Stimulated activated CD8-positive, alpha-beta memory T cell treated with anti-CD3 and anti-CD28 coated beads, Interleukin-4, amount 100 ng/mL, for 4 hours (primary cell): ENCODE results near the gene FREM2.

ENCODE experiments used
- DNase-seq, 2 donors: peaks; one replicate each; pipeline ENCODE4 v3.0.0-alpha.2; 2020; ENCODE audit warnings: low read depth in 2 of 2, low spot score in 1 of 2

The FREM2 gene

DNA sequence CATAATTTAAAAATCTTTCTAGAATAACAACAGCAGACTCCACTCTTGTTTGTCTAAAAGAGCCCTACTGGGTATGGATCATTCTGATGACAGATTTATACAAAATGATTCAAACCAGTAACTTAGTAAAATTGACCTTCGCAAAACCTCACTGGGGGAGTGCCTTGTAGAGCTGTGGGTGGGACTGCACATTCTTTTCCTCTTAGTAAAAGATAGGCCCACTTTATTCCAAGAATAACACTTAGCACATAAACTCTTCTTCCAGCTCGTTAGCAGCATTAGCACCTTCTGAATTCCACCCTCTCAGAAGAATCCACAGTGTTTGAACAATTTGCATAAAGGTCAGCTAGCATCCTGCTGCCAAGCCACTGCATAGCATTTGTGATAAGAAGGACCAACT, 196.9 kb downstream of the FREM2 start:
- no peak for DNase-seq

DNA sequence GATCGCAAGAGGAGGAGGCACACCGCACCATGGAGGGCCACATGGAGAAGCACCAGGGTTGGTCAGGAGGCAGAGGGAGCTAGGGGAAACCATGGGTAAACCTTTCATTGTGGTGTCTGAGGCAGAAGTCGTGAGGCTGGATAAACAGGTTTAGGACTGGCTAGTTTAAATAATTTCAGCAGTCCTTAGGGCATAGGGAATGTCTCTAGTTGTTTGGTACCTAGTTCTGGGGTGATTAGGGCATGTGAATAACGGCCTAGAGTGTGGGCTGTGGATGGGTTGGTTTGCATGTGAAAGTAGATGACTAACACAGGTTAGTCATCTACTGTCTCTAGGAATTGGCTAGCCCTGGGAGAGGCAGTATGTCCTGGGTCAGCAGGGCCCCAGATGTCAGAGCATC, 201.4 kb downstream of the FREM2 start:
- DNase-seq: no peak

GRCh38 chr13:38895075-38895474, 208.2 kb downstream of the FREM2 start:
- no peak for DNase-seq

DNA sequence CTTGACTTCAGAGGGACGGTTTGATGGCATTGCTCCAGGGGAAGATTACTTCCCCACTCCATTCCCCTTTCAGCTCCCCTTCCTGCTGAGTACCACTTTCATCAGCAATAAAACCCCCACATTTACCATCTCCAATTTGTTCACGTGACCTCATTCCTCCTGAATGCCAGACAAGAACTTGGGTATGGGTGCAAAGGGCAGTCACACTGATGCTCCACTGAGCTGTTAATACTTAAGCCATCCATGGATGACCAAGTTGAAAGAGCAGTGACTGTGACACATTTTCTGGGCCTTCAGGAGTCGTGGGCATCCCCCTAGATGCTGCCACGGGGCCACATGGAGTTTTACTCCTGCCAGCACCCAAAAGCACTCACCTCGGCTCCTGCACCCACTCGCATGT, 210.6 kb downstream of the FREM2 start:
- no peak for DNase-seq

DNA sequence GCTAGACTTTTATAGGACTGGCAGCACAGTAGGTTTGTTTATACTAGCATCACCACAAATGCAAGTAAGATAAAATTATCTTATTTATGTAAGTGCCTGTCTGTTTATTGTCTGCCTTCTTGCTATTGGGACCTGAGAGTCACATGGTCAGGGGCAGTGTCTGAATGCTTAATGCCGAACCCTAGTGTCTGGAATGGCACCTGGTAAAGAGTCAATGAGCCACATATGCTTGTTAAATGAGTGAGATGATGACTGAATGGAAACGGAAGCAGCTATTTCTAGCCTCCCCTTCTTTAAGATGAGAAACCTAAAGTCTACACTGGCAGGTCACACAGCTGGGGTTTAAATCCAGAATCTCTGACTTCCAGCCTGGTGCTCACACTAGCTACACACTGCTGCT, 211.6 kb downstream of the FREM2 start:
- DNase-seq: no peak

- DNase-seq: no peak
Observed at GRCh38 chr13:38899571-38899970, 212.7 kb downstream of the FREM2 start.

GRCh38 chr13:38900188-38900587, 213.3 kb downstream of the FREM2 start:
- DNase-seq: no peak

- DNase-seq: no peak
Observed at GRCh38 chr13:38902551-38902950, 215.7 kb downstream of the FREM2 start.

- DNase-seq: no peak
Observed at GRCh38 chr13:38905081-38905480, 218.2 kb downstream of the FREM2 start.

GRCh38 chr13:38905861-38906260, 219.0 kb downstream of the FREM2 start:
- no peak for DNase-seq

- no peak for DNase-seq
Observed at GRCh38 chr13:38908574-38908973, 221.7 kb downstream of the FREM2 start.

DNA sequence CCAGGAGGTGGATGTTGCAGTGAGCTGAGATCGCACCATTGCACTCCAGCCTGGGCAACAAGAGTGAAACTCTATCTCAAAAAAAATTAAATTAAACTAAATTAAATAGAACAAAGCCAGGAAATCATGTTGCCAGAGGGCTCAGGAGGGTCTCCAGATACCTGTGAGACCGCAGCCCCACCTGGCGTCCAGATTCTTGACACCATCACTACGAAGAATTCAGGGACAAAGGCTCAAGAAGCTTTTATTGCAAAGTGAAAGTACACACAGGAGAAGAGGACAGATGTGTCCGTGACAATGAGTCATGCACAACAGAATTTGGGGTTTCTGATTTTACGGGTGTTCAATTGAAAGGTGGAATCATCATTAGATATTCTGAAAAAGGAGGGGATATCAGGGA, 227.2 kb downstream of the FREM2 start:
- DNase-seq: no peak

GRCh38 chr13:38921081-38921480, 234.2 kb downstream of the FREM2 start:
- DNase-seq: no peak

DNA sequence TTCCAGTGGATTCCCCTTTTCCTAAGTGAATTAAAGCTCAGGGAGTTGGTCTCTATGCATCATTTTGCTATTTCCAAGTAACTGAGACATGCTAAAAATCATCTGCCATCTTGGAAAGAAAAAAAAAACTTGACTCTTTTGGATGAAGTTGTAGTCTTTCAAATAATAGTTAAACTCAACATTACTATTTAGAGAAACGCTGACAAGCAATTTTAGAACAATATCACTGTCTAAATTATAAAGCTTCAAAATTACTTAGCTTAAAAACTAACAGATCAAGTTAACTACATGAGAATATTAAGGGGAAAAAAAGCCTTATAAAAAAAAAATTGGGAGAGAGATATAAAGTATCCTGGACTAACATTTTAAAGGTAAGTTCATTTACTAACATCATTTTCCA, 235.3 kb downstream of the FREM2 start:
- DNase-seq: no peak

DNA sequence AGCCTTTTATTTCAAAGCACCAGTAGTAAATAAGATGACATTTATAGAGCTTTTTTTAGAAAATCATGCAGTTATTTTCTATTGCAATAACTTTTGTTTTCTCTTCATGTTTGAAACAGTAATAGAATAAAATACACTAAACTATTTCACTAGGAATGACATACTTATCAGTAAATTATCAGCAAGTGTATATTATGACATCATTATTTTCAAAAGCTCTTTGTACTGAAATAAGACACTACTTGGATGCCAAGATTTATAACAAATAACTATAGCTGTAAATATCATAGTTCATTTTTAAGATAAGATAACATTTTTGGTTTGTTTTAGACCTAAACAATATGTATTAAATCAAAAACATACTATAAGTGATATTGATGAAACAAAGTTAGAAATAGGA, 246.9 kb downstream of the FREM2 start:
- DNase-seq: no peak
